WI38 (cell line): Measurements from ENCODE around the gene AQP2.

Experiments
- H3K4me3 ChIP-seq: 2 replicates; pipeline ENCODE4 v1.5.1; 2011; ENCODE audit warnings: low read depth, mild to moderate bottlenecking, control low read depth, low read length
- TF ChIP-seq, protein P1 (sequence below): IDR thresholded peaks from 2 replicates; pipeline ENCODE4 v1.5.1; 2012; ENCODE audit warnings: low read depth, mild to moderate bottlenecking, control low read depth, low read length

The AQP2 gene

DNA sequence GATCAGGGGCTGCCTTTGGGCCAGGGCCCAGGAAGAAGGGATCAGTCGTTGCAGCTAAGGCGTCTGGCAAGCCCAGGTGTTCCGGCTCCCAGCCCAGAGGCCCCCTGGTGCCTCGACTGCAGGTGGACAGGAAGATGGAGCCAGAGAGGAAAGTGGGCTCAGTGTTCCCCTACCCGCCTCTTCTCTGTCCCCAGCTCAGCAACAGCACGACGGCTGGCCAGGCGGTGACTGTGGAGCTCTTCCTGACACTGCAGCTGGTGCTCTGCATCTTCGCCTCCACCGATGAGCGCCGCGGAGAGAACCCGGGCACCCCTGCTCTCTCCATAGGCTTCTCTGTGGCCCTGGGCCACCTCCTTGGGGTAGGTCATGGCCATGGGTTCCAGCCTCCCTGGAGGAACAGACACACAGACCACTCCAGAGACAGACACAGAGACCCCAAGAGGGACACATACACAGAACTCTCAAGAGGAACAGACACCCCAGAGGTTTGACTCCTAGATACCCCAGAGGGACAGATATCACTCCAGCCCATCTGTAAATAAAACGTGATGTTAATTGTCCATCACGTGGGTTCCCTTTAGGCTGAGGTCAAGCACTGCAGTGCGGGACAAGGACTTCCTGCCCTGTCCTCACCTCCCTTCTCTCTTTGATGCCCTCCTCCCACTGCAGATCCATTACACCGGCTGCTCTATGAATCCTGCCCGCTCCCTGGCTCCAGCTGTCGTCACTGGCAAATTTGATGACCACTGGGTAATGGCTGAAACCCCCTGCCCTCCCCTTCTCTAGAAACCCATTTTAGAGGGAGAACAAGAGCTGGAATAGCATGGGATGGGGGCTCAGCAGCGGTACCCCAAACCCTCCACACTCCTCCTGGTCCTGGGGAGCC is 3.7 kb downstream of the AQP2 start:
- no peak overlapping the region for H3K4me3 ChIP-seq
- TF ChIP-seq, protein P1, sequence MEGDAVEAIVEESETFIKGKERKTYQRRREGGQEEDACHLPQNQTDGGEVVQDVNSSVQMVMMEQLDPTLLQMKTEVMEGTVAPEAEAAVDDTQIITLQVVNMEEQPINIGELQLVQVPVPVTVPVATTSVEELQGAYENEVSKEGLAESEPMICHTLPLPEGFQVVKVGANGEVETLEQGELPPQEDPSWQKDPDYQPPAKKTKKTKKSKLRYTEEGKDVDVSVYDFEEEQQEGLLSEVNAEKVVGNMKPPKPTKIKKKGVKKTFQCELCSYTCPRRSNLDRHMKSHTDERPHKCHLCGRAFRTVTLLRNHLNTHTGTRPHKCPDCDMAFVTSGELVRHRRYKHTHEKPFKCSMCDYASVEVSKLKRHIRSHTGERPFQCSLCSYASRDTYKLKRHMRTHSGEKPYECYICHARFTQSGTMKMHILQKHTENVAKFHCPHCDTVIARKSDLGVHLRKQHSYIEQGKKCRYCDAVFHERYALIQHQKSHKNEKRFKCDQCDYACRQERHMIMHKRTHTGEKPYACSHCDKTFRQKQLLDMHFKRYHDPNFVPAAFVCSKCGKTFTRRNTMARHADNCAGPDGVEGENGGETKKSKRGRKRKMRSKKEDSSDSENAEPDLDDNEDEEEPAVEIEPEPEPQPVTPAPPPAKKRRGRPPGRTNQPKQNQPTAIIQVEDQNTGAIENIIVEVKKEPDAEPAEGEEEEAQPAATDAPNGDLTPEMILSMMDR = no peak

DNA sequence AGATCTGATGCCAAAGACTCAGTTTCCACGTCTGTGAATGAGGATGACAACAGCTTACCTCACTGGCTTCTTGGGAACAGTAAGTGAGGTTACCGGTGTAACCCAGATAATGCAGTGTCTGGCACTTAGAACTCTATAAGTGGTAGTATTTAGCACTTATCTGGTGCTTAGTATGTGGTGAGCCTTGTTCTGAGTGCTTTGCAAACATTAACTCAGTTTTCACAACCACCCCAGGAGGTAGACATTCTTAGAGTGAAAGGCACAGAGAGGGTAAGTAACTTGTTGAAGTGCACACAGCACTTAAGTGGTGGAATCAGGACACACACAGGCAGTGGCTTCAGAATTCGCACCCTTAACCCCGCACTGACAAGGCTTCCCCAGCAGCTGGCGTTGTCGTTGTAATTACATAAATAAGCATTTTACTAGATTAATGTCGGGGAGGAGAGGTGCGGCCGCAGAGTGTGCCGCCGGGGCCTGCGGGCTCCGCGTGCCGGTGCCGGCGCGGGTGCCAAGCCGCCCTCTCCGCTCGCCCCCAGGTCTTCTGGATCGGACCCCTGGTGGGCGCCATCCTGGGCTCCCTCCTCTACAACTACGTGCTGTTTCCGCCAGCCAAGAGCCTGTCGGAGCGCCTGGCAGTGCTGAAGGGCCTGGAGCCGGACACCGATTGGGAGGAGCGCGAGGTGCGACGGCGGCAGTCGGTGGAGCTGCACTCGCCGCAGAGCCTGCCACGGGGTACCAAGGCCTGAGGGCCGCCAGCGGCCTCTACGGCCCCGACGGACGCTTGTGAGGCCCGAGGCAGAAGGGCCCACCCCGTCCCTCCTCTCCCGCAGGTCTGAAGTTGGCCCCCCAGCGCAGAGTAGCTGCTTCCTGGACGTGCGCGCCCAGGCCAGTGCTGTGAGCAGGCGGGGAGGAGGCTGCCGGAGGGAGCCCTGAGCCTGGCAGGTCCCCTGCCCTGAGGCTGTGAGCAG is 4.6 kb downstream of the AQP2 start:
- no peak overlapping the region for H3K4me3 ChIP-seq
- TF ChIP-seq, protein P1 = no peak

DNA sequence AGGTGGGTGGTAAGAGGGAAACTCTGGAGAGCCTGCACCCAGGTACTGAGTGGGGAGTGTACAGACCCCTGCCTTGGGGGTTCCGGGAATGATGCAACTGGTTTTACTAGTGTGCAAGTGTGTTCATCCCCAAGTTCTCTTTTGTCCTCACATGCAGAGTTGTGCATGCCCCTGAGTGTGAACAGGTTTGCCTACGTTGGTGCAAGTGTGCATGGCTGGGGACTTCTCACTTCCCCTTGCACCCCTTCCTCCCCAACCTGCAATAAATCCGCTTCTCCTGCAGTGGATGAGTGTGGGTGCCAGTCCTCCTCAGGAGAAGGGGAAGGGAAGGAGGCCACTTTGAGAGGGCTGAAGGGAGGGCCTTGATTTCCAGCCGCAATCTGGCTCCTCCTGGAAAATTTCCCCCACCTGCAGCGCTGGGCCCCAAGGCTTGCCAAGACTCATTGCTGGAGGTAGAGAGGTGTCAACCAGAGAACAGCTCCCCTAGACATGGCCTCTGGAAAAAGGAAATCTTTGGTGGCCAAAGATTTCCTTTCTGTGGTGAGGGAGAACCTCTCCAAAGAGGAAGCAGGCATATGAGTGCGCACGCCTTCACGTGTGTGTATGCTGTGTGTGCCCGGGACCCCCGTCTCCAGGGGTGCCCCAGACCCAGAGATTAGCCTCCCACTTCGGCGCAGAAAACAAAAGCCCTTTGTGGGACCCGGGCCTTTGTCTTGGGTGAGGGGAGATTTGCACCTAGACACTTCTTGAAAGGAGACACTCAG is 5.5 kb downstream of the AQP2 start:
- H3K4me3 ChIP-seq = no peak overlapping the region
- TF ChIP-seq, protein P1 = no peak

DNA sequence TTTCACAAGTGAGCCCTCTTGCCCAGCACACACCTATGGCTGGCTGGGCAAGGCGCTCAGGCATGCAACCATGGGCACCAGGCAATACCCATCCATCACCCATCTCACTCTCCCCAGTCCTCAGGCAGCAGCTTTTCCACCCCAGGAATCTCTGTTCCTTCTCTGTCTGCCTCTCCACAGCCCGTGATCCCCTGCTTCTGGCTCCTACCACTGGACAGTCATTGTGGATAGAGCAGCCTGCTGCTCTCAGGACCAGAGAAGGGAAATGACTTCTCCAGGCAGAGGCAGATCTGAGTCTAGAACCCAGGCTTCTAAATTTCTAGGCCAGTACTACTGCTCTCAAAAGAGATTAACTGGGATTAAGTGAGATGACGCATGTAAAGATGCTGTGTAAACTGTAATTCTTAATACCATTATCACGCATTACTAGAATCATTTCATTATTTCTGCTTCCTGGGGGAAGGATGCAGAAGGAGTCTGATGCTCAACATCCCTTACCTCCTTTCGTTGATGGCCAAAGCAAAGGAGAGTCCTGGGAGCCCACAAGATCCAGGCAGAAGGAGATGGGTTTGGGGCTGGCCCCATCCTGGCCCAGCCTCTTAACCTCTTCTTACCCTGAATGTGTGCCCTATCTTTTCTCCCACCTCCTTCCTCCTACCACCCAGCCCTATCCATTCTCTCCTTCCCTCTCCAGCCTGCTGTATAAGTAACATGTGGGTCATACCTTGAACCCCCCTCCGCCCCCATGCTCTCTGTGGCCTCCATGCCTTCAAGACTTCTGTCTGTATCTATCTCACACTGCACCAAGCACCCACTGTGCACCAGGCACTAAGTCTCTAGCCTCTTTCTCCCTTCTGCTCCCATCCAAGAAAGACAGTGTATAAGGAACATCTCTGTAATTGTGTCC is 6.4 kb downstream of the AQP2 start:
- no peak overlapping the region for H3K4me3 ChIP-seq
- TF ChIP-seq, protein P1 = no peak

DNA sequence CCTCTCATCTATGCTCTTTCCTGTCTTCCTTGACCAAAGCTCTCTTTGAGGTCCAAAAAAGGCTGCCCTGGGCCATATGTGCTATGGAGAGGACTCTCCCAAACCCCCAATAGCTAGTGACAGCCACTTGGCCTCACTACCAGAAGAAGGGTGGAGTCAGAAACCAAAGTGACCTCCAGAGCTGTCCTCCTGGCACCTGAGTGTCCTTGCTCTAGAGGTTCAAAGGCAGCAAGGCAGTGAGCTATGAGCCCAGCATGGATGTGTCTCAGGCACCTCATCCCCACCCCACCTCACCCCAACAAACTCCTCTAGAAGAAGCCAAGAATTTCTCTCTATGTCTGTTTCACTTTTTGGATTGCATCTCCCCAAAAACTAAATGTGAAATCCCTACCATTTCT is 7.0 kb downstream of the AQP2 start:
- TF ChIP-seq, protein P1 = no peak
- H3K4me3 ChIP-seq = no peak overlapping the region
